Measurements from ENCODE around the gene HSD17B3. TPM values are rescaled to one million over a fixed set of nuclear protein-coding genes. Genes with fewer than 3 reads are reported as not detected.

Gene HSD17B3
- polyA plus RNA-seq, 1 donor (not counting 4 experiments of a cell fraction or from before 2014, with no cell fraction given) = 0.17 TPM

DNA sequence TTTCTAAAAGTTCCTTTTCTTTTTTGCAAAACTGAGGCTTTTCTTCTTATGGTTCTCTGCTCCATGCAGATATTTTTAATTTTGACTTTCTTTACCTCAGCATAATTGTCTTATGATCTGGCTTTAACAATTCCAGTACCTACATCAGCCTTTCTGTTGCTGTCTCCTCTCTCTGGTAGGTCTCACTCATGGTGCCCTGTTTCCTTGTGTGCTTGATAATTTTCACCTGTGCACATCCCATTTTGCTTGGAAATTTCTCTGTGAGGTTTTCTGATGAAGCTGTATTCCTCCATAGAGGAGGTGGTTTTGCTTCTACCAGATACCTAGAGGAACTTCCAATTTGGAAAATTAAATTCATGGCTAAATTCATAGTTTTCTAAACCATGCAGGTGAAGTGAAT lies 2.3 kb upstream of the HSD17B3 start:
- Histone ChIP-seq H3K36me3 (ENCODE audit: control insufficient read depth in 2 of 2, extremely low read depth in 1 of 2, insufficient read depth in 2 of 2, low read length in 2 of 2) (no peaks in the 10 kb centered on the region), H3K27me3 (ENCODE audit: control insufficient read depth, extremely low read depth, insufficient read depth, low read length) (peaks cover 32% of the 10 kb centered on the region), H3K4me1 (ENCODE audit: control insufficient read depth, extremely low read depth, insufficient read depth, low read length) (peaks cover 11% of the 10 kb centered on the region), H3K4me3 (ENCODE audit: control insufficient read depth in 2 of 3, extremely low read depth in 1 of 3, insufficient read depth in 2 of 3, low read depth in 1 of 3, low read length in 3 of 3) (no peak overlapping the region), H3K9ac (ENCODE audit: control insufficient read depth, extremely low read depth, insufficient read depth, low read length) (no peak overlapping the region), H4K20me1 (ENCODE audit: control insufficient read depth, extremely low read depth, insufficient read depth, low read length) (no peaks in the 10 kb centered on the region), H3K9me1 (ENCODE audit: control insufficient read depth, extremely low read depth, insufficient read depth, low read length) (no peaks in the 10 kb centered on the region), H3K9me3 (ENCODE audit: control insufficient read depth, low read depth, low read length) (no peaks in the 10 kb centered on the region), H3K4me2 (ENCODE audit: control insufficient read depth, extremely low read depth, insufficient read depth, low read depth, low read length) (no peak overlapping the region), H2AFZ (ENCODE audit: control insufficient read depth, low read length) (no peak overlapping the region), H3K79me2 (ENCODE audit: control insufficient read depth, insufficient read depth, low read length) (no peaks in the 10 kb centered on the region), H3K27ac (ENCODE audit: control insufficient read depth, insufficient read depth, low read length) (no peak overlapping the region)
- dilution Hi-C loops (cut with MboI; ENCODE audit: extremely low pct_ligation_motif_present, low sequenced_read_pairs) = no loop called here
- TF ChIP-seq CTCF (optimal IDR thresholded peaks at IDR 0.05 in 1 of 3, IDR thresholded peaks at IDR 0.05 in 1 of 3, conservative IDR thresholded peaks at IDR 0.05 in 1 of 3; ENCODE audit: extremely low read depth in 1 of 3, insufficient read depth in 2 of 3, low read length in 3 of 3) (no peak), EZH2 (IDR thresholded peaks at IDR 0.05; ENCODE audit: low read length) (no peak)
- no peak for DNase-seq (ENCODE audit: low read depth, low spot score)
- FAIRE-seq = no peak

DNA sequence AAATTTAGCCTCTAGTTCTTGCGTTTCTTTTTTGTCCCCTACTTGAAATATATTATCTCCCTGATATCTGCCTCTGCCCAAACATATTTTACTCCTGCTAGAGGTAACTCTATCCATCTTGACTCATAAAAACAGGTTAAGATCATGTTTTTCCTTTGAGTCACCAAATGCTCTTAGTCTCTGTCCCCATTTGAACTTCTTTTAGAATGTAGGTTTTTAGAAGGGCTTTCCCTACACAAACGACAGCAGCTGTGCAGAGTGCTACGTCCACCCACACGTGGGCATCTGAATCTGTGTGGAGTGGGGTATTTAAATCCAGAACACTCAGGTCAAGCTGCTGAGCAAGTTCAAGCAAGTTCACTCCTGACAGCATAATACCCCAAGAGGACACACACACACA lies 2.2 kb downstream of the HSD17B3 start:
- Histone ChIP-seq H3K9me3 (ENCODE audit: control insufficient read depth, low read depth, low read length) (no peaks in the 10 kb centered on the region), H4K20me1 (ENCODE audit: control insufficient read depth, extremely low read depth, insufficient read depth, low read length) (no peaks in the 10 kb centered on the region), H3K4me2 (ENCODE audit: control insufficient read depth, extremely low read depth, insufficient read depth, low read depth, low read length) (no peak overlapping the region), H3K4me3 (ENCODE audit: control insufficient read depth in 2 of 3, extremely low read depth in 1 of 3, insufficient read depth in 2 of 3, low read depth in 1 of 3, low read length in 3 of 3) (no peak overlapping the region), H3K9me1 (ENCODE audit: control insufficient read depth, extremely low read depth, insufficient read depth, low read length) (no peaks in the 10 kb centered on the region), H3K27me3 (ENCODE audit: control insufficient read depth, extremely low read depth, insufficient read depth, low read length) (peaks cover 20% of the 10 kb centered on the region), H2AFZ (ENCODE audit: control insufficient read depth, low read length) (no peak overlapping the region), H3K36me3 (ENCODE audit: control insufficient read depth in 2 of 2, extremely low read depth in 1 of 2, insufficient read depth in 2 of 2, low read length in 2 of 2) (no peaks in the 10 kb centered on the region), H3K79me2 (ENCODE audit: control insufficient read depth, insufficient read depth, low read length) (no peaks in the 10 kb centered on the region), H3K9ac (ENCODE audit: control insufficient read depth, extremely low read depth, insufficient read depth, low read length) (no peak overlapping the region), H3K4me1 (ENCODE audit: control insufficient read depth, extremely low read depth, insufficient read depth, low read length) (peaks cover 11% of the 10 kb centered on the region), H3K27ac (ENCODE audit: control insufficient read depth, insufficient read depth, low read length) (no peak overlapping the region)
- FAIRE-seq (peak; percentile 26), DNase-seq (ENCODE audit: low read depth, low spot score) (no peak)
- dilution Hi-C loops (cut with MboI; ENCODE audit: extremely low pct_ligation_motif_present, low sequenced_read_pairs) = no loop called here
- TF ChIP-seq EZH2 (IDR thresholded peaks at IDR 0.05; ENCODE audit: low read length) (no peak), CTCF (optimal IDR thresholded peaks at IDR 0.05 in 1 of 3, IDR thresholded peaks at IDR 0.05 in 1 of 3, conservative IDR thresholded peaks at IDR 0.05 in 1 of 3; ENCODE audit: extremely low read depth in 1 of 3, insufficient read depth in 2 of 3, low read length in 3 of 3) (no peak)
